ENCODE measurements around the gene CNN2. TPM values are rescaled to one million over a fixed set of nuclear protein-coding genes. Genes with fewer than 3 reads are reported as not detected.
"Not testable (repeated sequence)": the region's sequence is repeated elsewhere in the genome, so short reads cannot be mapped to it uniquely, and the experiment has no call there.

Gene CNN2
- total RNA-seq, 1 donor from 2014 or later = 164 TPM

GRCh38 chr19:1019980-1020867 is 6.2 kb upstream of the CNN2 start:
- TF ChIP-seq CTCF (conservative IDR thresholded peaks at IDR 0.05; ENCODE audit: low read depth, low read length) = no peak
- H3K4me3 ChIP-seq (ENCODE audit: low read depth, low read length) = peak overlapping the region; percentile 94
- no peak for DNase-seq (ENCODE audit: low read depth)

- peak; percentile 81 for DNase-seq (ENCODE audit: low read depth)
- TF ChIP-seq CTCF (conservative IDR thresholded peaks at IDR 0.05; ENCODE audit: low read depth, low read length) = no peak
- peak within 1 kb of the TSS; percentile 94 for H3K4me3 ChIP-seq (ENCODE audit: low read depth, low read length)
These were observed 5.5 kb upstream of the CNN2 start, which contains the start of gene TMEM259 for GRCh38 chr19:1020868-1021425. TMEM259 (minus strand) TSS chr19:1021123; CDS start chr19:1020996, 127 bp downstream.

GRCh38 chr19:1023883-1024188 is 2.6 kb upstream of the CNN2 start:
- DNase-seq (ENCODE audit: low read depth); H3K4me3 ChIP-seq (ENCODE audit: low read depth, low read length): not testable (repeated sequence)

GRCh38 chr19:1025080-1025479 is 1.3 kb upstream of the CNN2 start:
- DNase-seq (ENCODE audit: low read depth) = not testable (repeated sequence)

GRCh38 chr19:1026783-1027649 is 608 bp downstream of the CNN2 start:
- TF ChIP-seq CTCF (conservative IDR thresholded peaks at IDR 0.05; ENCODE audit: low read depth, low read length) = no peak
- H3K4me3 ChIP-seq (ENCODE audit: low read depth, low read length) = peak overlapping the region; percentile 97
- no peak for DNase-seq (ENCODE audit: low read depth)

More at GRCh38 chr19:1025080-1025479, 1.3 kb upstream of the CNN2 start:
- not testable (repeated sequence) for H3K4me3 ChIP-seq (ENCODE audit: low read depth, low read length)

GRCh38 chr19:1027650-1028061 is 1.2 kb downstream of the CNN2 start:
- peak overlapping the region; percentile 97 for H3K4me3 ChIP-seq (ENCODE audit: low read depth, low read length)
- DNase-seq (ENCODE audit: low read depth) = no peak
- no peak for TF ChIP-seq CTCF (conservative IDR thresholded peaks at IDR 0.05; ENCODE audit: low read depth, low read length)

- H3K4me3 ChIP-seq (ENCODE audit: low read depth, low read length) = peak overlapping the region; percentile 97
- no peak for DNase-seq (ENCODE audit: low read depth)
- TF ChIP-seq CTCF (conservative IDR thresholded peaks at IDR 0.05; ENCODE audit: low read depth, low read length) = no peak
These were observed 1.9 kb downstream of the CNN2 start for GRCh38 chr19:1028062-1028926.

All from epithelial cell of proximal tubule (primary cell).